Measurements from ENCODE around the gene SLC35F3. TPM values are rescaled to one million over a fixed set of nuclear protein-coding genes. Genes with fewer than 3 reads are reported as not detected.

SLC35F3 gene
- total and polyA plus RNA-seq, 8 donors: 1.4 to 7.1 (median 2.5) TPM

GRCh38 chr1:234231061-234231892 lies 326.8 kb downstream of the SLC35F3 start:
- H3K27me3 ChIP-seq: no peaks in the 10 kb centered on the region
- H3K4me3 ChIP-seq: no peak overlapping the region
- no peaks in the 10 kb centered on the region for H3K4me1 ChIP-seq
- no peaks in the 10 kb centered on the region for H3K9me3 ChIP-seq
- H3K27ac ChIP-seq: no peak overlapping the region
- WGBS, 2 donors: 82 to 84% methylated on average over 53 to 55 of the region's 55 CpGs
- H3K36me3 ChIP-seq: no peaks in the 10 kb centered on the region
- intact Hi-C loops (cut with DNase I): no loop called here
- DNase-seq (no peak), FAIRE-seq (no peak), ATAC-seq (no peak)
- TF ChIP-seq, protein P1, sequence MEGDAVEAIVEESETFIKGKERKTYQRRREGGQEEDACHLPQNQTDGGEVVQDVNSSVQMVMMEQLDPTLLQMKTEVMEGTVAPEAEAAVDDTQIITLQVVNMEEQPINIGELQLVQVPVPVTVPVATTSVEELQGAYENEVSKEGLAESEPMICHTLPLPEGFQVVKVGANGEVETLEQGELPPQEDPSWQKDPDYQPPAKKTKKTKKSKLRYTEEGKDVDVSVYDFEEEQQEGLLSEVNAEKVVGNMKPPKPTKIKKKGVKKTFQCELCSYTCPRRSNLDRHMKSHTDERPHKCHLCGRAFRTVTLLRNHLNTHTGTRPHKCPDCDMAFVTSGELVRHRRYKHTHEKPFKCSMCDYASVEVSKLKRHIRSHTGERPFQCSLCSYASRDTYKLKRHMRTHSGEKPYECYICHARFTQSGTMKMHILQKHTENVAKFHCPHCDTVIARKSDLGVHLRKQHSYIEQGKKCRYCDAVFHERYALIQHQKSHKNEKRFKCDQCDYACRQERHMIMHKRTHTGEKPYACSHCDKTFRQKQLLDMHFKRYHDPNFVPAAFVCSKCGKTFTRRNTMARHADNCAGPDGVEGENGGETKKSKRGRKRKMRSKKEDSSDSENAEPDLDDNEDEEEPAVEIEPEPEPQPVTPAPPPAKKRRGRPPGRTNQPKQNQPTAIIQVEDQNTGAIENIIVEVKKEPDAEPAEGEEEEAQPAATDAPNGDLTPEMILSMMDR (IDR thresholded peaks at IDR 0.05): no peak

- no peak for FAIRE-seq
- intact Hi-C loops (cut with DNase I): no loop called here
Observed at GRCh38 chr1:234231893-234232276, 327.4 kb downstream of the SLC35F3 start.

GRCh38 chr1:234234199-234234598 lies 329.7 kb downstream of the SLC35F3 start:
- no peak for FAIRE-seq

More at GRCh38 chr1:234231893-234232276, 327.4 kb downstream of the SLC35F3 start:
- Histone ChIP-seq H3K4me1 (no peaks in the 10 kb centered on the region), H3K9me3 (no peaks in the 10 kb centered on the region), H3K36me3 (no peaks in the 10 kb centered on the region), H3K4me3 (no peak overlapping the region), H3K27ac (no peak overlapping the region), H3K27me3 (no peaks in the 10 kb centered on the region)
- WGBS, 2 donors: 91 to 92% methylated on average over 13 of the region's 13 CpGs
- no peak for ATAC-seq
- TF ChIP-seq, protein P1 (IDR thresholded peaks at IDR 0.05): no peak
- no peak for DNase-seq

GRCh38 chr1:234235434-234235881 lies 331.0 kb downstream of the SLC35F3 start:
- TF ChIP-seq, protein P1 (IDR thresholded peaks at IDR 0.05): no peak
- Histone ChIP-seq H3K27me3 (no peaks in the 10 kb centered on the region), H3K4me1 (no peaks in the 10 kb centered on the region), H3K4me3 (no peak overlapping the region), H3K27ac (no peak overlapping the region), H3K9me3 (no peaks in the 10 kb centered on the region), H3K36me3 (no peaks in the 10 kb centered on the region)
- ATAC-seq (peak in 2 of 4 donors; percentile 29 to 45), FAIRE-seq (no peak), DNase-seq (no peak)
- intact Hi-C loops (cut with DNase I): no loop called here
- 50 to 53% methylated on average over 4 of the region's 4 CpGs for WGBS, 2 donors

More at GRCh38 chr1:234234199-234234598, 329.7 kb downstream of the SLC35F3 start:
- no peaks in the 10 kb centered on the region for H3K4me1 ChIP-seq
- intact Hi-C loops (cut with DNase I): no loop called here
- H3K4me3 ChIP-seq: no peak overlapping the region
- WGBS, 2 donors: 78 to 85% methylated on average over 6 of the region's 6 CpGs
- H3K27me3 ChIP-seq: no peaks in the 10 kb centered on the region
- TF ChIP-seq, protein P1 (IDR thresholded peaks at IDR 0.05): no peak
- H3K27ac ChIP-seq: no peak overlapping the region
- H3K36me3 ChIP-seq: no peaks in the 10 kb centered on the region
- no peak for DNase-seq
- ATAC-seq: no peak
- no peaks in the 10 kb centered on the region for H3K9me3 ChIP-seq

- intact Hi-C loops (cut with DNase I): no loop called here
- H3K9me3 ChIP-seq: no peaks in the 10 kb centered on the region
- H3K36me3 ChIP-seq: no peaks in the 10 kb centered on the region
- no peaks in the 10 kb centered on the region for H3K27me3 ChIP-seq
- DNase-seq (no peak), ATAC-seq (no peak), FAIRE-seq (no peak)
- WGBS, 2 donors: 84 to 91% methylated on average over 2 of the region's 2 CpGs
- no peak overlapping the region for H3K4me3 ChIP-seq
- no peak overlapping the region for H3K27ac ChIP-seq
- no peaks in the 10 kb centered on the region for H3K4me1 ChIP-seq
- TF ChIP-seq, protein P1 (IDR thresholded peaks at IDR 0.05): no peak
Observed at GRCh38 chr1:234237393-234237792, 332.9 kb downstream of the SLC35F3 start.
